ENCODE data around the gene PCDH9. TPM values are rescaled to one million over a fixed set of nuclear protein-coding genes. Genes with fewer than 3 reads are reported as not detected.

The PCDH9 gene
- total and polyA plus RNA-seq, 9 donors: 0.18 to 6.5 (median 1.3) TPM

- Histone ChIP-seq H3K9me3 (no peaks in the 10 kb centered on the region), H3K27me3 (no peaks in the 10 kb centered on the region), H3K4me1 (ENCODE audit: insufficient read depth) (no peaks in the 10 kb centered on the region), H3K4me3 (no peak overlapping the region), H3K36me3 (no peaks in the 10 kb centered on the region), H3K27ac (no peak overlapping the region)
- WGBS, 3 donors: 96 to 99% (median 98%) methylated on average over 4 of the region's 4 CpGs
- no peak for TF ChIP-seq POLR2A (IDR thresholded peaks at IDR 0.05)
- no peak for TF ChIP-seq CTCF (IDR thresholded peaks at IDR 0.05)
- no peak for TF ChIP-seq EP300 (IDR thresholded peaks at IDR 0.05)
- no peak for DNase-seq
- intact Hi-C loops (cut with DNase I): no loop called here
Observed at GRCh38 chr13:66962953-66963352, 267.2 kb downstream of the PCDH9 start.

GRCh38 chr13:66958611-66959010 is 271.5 kb downstream of the PCDH9 start:
- Histone ChIP-seq H3K9me3 (no peaks in the 10 kb centered on the region), H3K27me3 (no peaks in the 10 kb centered on the region), H3K36me3 (no peaks in the 10 kb centered on the region), H3K27ac (no peak overlapping the region), H3K4me1 (ENCODE audit: insufficient read depth) (no peaks in the 10 kb centered on the region), H3K4me3 (no peak overlapping the region)
- WGBS, 3 donors: 59 to 68% (median 64%) methylated on average over 3 of the region's 3 CpGs
- intact Hi-C loops (cut with DNase I): no loop called here
- DNase-seq: no peak
- TF ChIP-seq POLR2A (IDR thresholded peaks at IDR 0.05) (no peak), EP300 (IDR thresholded peaks at IDR 0.05) (no peak), CTCF (IDR thresholded peaks at IDR 0.05) (no peak)

- no peaks in the 10 kb centered on the region for H3K36me3 ChIP-seq
- no peak for TF ChIP-seq CTCF (IDR thresholded peaks at IDR 0.05)
- TF ChIP-seq POLR2A (IDR thresholded peaks at IDR 0.05): no peak
- no peaks in the 10 kb centered on the region for H3K27me3 ChIP-seq
- H3K27ac ChIP-seq: no peak overlapping the region
- no peaks in the 10 kb centered on the region for H3K4me1 ChIP-seq (ENCODE audit: insufficient read depth)
- 87 to 91% (median 89%) methylated on average over 4 of the region's 4 CpGs for WGBS, 3 donors
- H3K4me3 ChIP-seq: no peak overlapping the region
- no peak for DNase-seq
- no peaks in the 10 kb centered on the region for H3K9me3 ChIP-seq
- intact Hi-C loops (cut with DNase I): no loop called here
Observed at GRCh38 chr13:66952507-66952906, 277.6 kb downstream of the PCDH9 start.

- 83 to 86% (median 85%) methylated on average over 2 of the region's 2 CpGs for WGBS, 3 donors
- Histone ChIP-seq H3K9me3 (no peaks in the 10 kb centered on the region), H3K4me3 (no peak overlapping the region), H3K4me1 (ENCODE audit: insufficient read depth) (no peaks in the 10 kb centered on the region), H3K27ac (no peak overlapping the region), H3K27me3 (no peaks in the 10 kb centered on the region), H3K36me3 (no peaks in the 10 kb centered on the region)
- intact Hi-C loops (cut with DNase I): no loop called here
- no peak for TF ChIP-seq EP300 (IDR thresholded peaks at IDR 0.05)
- TF ChIP-seq CTCF (IDR thresholded peaks at IDR 0.05): no peak
- no peak for TF ChIP-seq POLR2A (IDR thresholded peaks at IDR 0.05)
- no peak for DNase-seq
Observed at GRCh38 chr13:66951426-66951825, 278.7 kb downstream of the PCDH9 start.

GRCh38 chr13:66950666-66951065 is 279.5 kb downstream of the PCDH9 start:
- no peak overlapping the region for H3K27ac ChIP-seq
- intact Hi-C loops (cut with DNase I): no loop called here
- H3K4me1 ChIP-seq (ENCODE audit: insufficient read depth): no peaks in the 10 kb centered on the region
- H3K36me3 ChIP-seq: no peaks in the 10 kb centered on the region
- H3K9me3 ChIP-seq: no peaks in the 10 kb centered on the region
- DNase-seq: no peak
- no peak overlapping the region for H3K4me3 ChIP-seq
- TF ChIP-seq CTCF (IDR thresholded peaks at IDR 0.05) (no peak), POLR2A (IDR thresholded peaks at IDR 0.05) (no peak), EP300 (IDR thresholded peaks at IDR 0.05) (no peak)
- no peaks in the 10 kb centered on the region for H3K27me3 ChIP-seq
